GM06990 (cell line): ENCODE measurements around the gene AP1S1.
"Not testable (repeated sequence)": the region's sequence is repeated elsewhere in the genome, so short reads cannot be mapped to it uniquely, and the experiment has no call there.

ENCODE experiments used
- DNase-seq: peaks from one replicate; pipeline ENCODE4 v3.0.0-alpha.2; 2011; ENCODE audit not compliant: insufficient read length; ENCODE audit errors: extremely low read depth
- H3K27me3 ChIP-seq: replicated peaks from 2 replicates; pipeline ENCODE4 v1.6.0; 2011; ENCODE audit warnings: low read length; ENCODE audit not compliant: control insufficient read depth, insufficient read depth
- H3K36me3 ChIP-seq: 2 replicates; pipeline ENCODE4 v1.5.1; 2011; ENCODE audit warnings: low read length; ENCODE audit not compliant: control insufficient read depth, insufficient read depth
- H3K4me3 ChIP-seq: replicated peaks from 2 replicates; pipeline ENCODE4 v1.5.1; 2011; ENCODE audit warnings: low read depth, mild to moderate bottlenecking, control low read depth, low read length
- TF ChIP-seq, protein P1 (sequence below): IDR thresholded peaks from 2 replicates; pipeline ENCODE4 v1.5.1; 2011; ENCODE audit warnings: low read length, control low read depth, mild to moderate bottlenecking, inconsistent platforms; ENCODE audit not compliant: insufficient read depth, poor library complexity, severe bottlenecking

Gene AP1S1

DNA sequence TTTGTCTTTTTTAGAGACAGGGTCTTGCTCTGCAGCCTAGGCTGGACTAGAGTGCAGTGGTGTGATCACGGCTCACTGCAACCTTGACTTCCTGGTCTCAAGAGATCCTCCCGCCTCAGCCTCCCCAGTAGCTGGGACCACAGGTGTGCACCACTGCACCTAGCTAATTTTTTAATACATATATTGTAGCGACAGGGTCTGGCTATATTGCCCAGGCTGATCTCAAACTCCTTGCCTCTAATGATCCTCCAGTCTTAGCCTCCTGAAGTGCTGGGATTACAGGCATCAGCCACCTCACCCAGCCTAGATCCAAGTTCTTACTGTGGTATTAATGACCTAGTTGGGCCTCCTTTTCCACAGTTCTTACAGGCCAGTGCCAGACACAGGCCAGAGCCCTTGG lies 39.1 kb upstream of the AP1S1 start:
- TF ChIP-seq, protein P1, sequence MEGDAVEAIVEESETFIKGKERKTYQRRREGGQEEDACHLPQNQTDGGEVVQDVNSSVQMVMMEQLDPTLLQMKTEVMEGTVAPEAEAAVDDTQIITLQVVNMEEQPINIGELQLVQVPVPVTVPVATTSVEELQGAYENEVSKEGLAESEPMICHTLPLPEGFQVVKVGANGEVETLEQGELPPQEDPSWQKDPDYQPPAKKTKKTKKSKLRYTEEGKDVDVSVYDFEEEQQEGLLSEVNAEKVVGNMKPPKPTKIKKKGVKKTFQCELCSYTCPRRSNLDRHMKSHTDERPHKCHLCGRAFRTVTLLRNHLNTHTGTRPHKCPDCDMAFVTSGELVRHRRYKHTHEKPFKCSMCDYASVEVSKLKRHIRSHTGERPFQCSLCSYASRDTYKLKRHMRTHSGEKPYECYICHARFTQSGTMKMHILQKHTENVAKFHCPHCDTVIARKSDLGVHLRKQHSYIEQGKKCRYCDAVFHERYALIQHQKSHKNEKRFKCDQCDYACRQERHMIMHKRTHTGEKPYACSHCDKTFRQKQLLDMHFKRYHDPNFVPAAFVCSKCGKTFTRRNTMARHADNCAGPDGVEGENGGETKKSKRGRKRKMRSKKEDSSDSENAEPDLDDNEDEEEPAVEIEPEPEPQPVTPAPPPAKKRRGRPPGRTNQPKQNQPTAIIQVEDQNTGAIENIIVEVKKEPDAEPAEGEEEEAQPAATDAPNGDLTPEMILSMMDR = no peak
- Histone ChIP-seq H3K36me3 (no peaks in the 10 kb centered on the region), H3K4me3 (no peak overlapping the region), H3K27me3 (no peaks in the 10 kb centered on the region)
- no peak for DNase-seq

DNA sequence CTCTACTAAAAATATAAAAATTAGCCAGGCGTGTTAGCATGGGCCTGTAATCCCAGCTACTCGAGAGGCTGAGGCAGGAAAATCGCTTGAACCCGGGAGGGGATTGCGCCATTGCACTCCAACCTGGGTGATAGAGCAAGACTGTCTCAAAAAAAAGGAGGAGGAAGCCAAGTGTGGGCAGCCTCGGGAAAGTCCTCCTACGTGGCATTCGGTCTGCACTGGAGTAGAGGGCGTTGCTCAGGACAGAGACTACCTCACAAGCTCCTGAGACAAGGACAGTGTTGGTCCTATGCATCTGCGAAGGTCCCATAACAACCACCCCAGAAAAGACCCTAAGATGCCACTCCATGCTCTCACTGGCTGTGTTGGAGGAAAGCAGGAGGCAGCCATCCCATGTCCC lies 37.4 kb upstream of the AP1S1 start:
- H3K36me3 ChIP-seq = no peaks in the 10 kb centered on the region
- no peak overlapping the region for H3K4me3 ChIP-seq
- H3K27me3 ChIP-seq = no peaks in the 10 kb centered on the region; the same call in 1 of the 2 replicates
- no peak for DNase-seq
- TF ChIP-seq, protein P1 = no peak

DNA sequence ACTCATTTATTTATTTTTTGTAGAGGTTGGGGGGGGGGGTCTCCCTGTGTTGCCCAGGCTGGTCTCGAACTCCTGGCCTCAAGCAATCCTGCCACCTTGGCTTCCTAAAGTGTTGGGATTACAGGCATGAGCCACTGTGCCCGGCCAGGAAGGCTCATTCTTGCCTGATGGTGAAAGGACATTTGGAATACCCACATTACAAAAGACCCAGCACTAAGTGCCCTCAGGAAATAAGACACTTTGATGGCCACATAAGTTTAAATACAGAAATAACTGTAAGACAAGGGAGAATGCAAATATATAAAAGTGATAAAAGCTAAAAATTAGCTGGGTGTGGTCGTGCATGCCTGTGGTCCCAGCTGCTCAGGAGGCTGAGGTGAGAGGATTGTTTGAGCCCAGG lies 35.4 kb upstream of the AP1S1 start:
- no peaks in the 10 kb centered on the region for H3K36me3 ChIP-seq
- TF ChIP-seq, protein P1 = no peak
- H3K27me3 ChIP-seq = no peaks in the 10 kb centered on the region; the same call in 1 of the 2 replicates
- H3K4me3 ChIP-seq = no peak overlapping the region
- DNase-seq = no peak

DNA sequence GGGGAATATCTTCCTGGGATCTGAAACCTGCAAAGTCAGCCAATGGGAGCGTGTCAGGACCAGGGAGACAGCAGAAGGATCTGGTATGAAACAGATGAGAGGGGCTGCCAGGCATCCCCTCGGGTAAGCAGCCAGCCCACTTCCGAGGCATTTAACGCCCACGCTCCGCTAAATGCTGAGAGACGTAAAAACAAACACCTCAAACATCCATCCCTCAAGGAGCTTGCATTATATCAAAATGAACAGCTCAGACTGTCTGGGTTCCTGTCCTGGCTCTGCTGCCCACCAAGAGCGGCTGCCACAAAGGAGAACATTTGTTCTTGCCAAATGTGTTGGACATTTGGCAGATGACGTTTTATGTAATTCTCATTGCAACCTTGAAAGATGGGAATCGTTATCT lies 34.4 kb upstream of the AP1S1 start:
- TF ChIP-seq, protein P1 = no peak
- no peak for DNase-seq
- H3K36me3 ChIP-seq = no peaks in the 10 kb centered on the region
- H3K27me3 ChIP-seq = no peaks in the 10 kb centered on the region; the same call in 1 of the 2 replicates
- no peak overlapping the region for H3K4me3 ChIP-seq

DNA sequence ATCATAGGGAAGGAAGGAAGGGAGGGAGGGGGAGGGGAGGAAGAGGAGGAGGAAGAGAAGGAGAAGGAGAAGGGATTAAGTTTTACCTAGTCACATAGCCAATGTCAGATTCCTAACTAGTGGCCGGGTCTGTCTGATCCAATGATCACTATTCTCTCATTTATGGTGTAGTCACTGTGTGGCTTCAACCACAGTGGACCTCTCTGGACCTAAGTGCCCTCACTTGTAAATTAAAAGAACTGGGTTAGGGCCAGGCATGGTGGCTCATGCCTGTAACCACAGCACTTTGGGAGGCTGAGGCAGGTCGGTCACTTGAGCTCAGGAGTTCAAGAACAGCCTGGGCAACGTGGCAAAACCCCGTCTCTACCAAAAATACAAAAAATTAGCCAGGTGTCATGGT lies 34.0 kb upstream of the AP1S1 start:
- Histone ChIP-seq H3K4me3 (no peak overlapping the region), H3K27me3 (no peaks in the 10 kb centered on the region; the same call in 1 of the 2 replicates), H3K36me3 (no peaks in the 10 kb centered on the region)
- TF ChIP-seq, protein P1 = no peak
- no peak for DNase-seq

DNA sequence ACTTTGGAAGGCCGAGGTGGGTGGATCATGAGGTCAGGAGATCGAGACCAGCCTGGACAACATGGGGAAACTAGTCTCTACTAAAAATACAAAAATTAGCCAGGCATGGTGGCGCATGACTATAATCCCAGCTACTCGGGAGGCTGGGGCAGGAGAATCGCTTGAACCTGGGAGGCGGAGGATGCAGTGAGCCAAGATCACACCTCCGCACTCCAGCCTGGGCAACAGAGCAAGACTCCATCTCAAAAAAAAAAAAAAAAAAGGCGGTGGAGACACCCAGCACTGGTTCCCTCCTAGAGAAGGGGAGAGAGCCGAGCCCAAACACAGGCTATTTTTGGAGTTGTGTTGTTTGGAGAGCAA lies 32.7 kb upstream of the AP1S1 start:
- not testable (repeated sequence) for DNase-seq, H3K36me3 ChIP-seq, H3K27me3 ChIP-seq
- peak overlapping the region; percentile 56; the same call in 1 of the 2 replicates for H3K4me3 ChIP-seq
